ENCODE results near the gene FGF5.

GRCh38 chr4:80266253-80266901 lies at the start of gene FGF5:
- TF ChIP-seq POLR2A (IDR thresholded peaks at IDR 0.05) (no peak), CTCF (IDR thresholded peaks at IDR 0.05) (no peak)

Data from lower leg skin (tissue), 3 donors.